OCI-M2 (cell line): ENCODE results near the gene ARHGEF11.

ENCODE experiments used
- DNase-seq: peaks from one replicate; lab custom pipeline; 2025; ENCODE audit not compliant: unreplicated experiment; lab: John Stamatoyannopoulos, UW

Gene ARHGEF11

DNA sequence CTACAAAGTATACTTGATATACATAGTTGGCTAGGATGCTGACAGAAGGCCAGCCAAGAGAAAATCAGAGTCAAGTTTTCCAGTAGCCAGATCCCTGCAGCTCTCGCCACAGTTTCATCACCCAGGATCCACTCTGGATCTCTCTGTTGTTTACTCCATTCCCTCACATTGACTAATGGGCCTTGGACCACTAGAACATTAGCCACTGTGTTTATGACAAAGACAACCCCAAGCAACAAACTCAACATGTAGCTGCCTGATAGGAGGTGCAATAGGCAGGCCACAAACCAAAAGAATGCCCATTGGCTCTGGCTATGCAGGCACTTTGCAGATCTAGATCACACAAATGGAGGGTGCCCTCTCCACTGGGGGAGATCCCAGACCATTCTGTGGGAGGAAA lies 44.2 kb downstream of the ARHGEF11 start:
- no peak for DNase-seq

DNA sequence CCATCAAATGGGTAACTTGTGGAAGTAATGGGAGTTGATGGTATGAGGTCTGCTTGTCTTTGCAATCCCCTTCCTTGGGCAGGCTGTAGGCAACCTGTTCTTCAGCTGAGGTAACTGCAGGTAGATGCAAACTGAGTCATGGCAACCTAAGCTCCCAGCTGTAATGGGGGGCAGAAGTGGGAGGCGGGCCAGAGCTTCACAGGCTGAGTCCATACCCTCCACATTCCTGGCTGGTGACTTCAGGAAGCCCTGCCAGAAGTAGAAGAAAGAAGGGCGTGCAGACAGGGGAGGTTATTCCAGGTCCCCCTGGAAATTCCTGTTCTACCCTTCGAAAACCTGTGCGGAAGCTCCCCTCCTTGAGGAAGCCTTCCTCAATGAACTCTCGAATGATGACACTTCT lies 44.9 kb downstream of the ARHGEF11 start:
- no peak for DNase-seq

DNA sequence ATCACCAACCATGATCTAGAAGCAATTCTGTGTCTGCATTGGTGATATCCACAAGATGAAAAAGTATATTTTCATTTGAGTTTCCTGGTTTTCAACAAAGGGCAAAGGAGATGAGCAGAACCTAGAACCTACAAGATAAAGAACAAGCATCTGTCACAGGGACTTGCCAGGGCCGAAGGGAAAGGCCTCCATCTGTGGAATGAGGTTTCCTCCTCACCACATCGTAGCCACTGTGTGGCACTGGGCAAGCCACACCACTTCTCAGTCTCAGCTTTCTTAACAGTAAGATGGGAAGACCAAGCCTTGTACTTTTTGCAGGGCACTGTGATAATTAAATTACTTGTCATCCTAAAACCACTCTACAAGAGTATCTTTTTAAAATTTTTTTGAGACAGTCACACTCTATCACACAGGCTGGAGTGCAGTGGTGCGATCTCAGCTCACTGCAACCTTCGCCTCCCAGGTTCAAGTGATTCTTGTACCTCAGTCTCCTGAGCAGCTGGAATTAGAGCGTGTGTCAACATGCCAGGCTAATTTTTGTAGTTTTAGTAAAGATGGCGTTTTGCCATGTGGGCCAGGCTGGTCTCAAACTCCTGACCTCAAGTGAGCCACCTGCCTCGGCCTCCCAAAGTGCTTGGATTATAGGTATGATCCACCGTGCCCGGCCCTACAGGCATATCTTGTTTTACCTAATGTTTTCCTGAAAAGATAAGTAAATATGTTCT lies 45.8 kb downstream of the ARHGEF11 start:
- no peak for DNase-seq

DNA sequence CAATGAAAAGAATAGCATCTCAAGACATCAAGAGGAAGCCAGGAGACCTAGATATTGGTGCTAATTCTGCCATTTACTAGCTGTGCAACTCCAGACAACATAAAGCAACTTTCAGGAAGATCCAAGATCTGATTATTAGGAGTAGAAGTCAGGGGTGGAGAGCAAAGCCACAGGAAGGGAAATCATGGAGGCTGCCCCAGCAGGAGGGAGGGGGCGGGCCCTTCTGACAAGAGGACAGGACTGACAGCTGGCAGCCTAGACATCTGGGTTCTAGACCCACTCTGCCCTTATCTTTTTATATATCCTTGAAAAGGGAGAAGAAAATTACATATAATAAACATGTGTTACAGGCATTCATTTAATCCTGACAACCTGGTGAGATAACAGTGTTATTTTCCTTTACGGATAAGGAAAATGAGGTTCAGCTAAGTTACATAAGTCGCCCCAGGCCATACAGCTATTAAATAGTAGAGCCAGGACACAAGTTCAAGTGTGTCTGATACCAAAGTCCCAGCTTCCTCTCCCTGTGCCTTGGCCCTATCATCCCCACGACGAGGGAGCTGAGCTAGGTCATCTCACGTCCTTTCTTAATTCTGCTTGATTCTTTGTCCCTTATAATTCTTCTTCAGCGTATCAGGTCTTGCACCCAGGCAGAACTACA lies 46.6 kb downstream of the ARHGEF11 start:
- no peak for DNase-seq

DNA sequence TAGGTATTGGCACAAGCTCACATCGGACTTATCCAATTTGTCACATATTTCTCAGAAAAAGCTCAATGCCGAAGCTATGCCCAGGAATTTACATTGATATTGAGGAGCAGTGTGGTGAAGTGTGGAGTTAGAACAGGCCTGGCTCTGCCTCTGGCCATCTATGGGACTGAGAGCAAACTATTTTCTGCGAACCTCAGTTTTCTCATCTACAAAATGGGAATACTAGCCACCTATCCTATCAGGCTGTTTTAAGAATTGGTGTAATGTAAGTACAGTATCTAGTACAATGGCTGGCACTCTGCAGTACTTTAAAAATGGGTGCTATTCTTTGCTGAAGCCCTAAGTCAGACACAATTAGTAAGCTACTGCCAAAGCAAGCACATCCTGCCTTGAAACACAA lies 47.2 kb downstream of the ARHGEF11 start:
- no peak for DNase-seq

DNA sequence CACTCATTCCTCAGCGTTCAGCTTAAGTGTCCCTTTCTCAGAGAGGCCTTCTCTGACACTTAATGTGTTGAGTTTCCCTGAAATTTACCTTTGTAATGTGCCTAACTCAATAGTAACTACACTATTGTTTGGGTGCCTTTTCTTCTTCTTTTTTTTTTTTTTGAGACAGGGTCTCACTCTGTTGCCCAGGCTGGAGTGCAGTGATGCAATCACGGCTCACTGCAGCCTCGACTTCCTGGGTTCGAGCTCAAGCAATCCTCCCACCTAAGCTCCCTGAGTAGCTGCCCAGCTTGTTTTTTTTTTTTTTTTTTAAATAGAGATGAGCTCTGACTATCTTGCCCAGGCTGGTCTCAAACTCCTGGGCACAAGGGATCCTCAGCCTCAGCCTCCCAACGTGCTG lies 50.1 kb downstream of the ARHGEF11 start:
- no peak for DNase-seq

DNA sequence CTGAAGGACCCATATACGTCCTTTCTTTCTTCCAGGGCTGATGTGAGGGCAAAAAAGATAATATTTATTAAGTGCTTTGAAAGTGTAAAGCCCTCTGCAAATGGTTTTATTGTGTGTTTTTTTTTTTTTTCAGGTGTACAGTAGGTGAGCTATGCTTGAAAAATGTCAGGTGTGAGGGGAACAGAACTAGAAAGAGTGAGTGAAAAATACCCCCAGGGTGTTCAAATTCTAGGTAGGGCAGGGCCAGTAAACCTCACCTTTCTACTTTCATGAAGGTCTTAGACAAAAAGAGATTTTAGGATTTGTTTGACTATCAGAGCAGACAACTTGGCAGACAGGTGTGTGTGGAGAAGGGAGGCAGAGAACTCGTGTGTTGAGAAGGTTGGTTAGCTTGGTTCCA lies 51.3 kb downstream of the ARHGEF11 start:
- no peak for DNase-seq

DNA sequence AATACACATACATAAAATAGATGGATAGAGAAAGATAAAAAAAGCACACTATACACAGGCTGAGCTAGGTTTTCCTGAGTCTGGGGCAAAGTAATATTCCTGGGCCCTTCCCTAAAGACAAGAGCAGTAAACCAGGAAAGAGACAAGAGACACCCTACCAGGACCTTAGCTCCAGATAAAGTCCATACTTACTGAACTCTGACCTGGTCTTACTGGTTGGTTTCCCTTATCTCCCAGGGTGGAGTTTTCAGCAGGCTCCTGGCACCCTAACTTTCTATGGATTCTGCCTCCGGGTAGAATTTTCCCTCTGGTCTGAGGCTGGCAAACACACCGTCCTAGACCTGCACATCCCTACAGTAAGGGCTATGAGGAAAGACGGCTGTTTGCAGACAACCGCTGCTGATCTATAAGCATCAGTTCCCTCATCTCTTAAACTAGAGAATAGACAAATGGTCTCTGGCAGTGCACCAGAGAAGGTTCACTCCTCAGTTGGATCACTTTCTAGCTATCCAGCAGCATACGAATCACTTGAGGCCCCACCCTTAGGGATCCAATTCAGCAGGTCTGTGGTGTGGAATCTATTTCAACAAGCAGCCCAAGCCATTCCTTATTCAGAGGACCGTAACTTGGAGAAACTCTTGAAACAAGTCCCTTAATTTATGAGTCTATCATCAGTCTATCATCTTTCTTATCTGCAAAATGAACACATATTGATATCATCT lies 52.0 kb downstream of the ARHGEF11 start:
- no peak for DNase-seq

DNA sequence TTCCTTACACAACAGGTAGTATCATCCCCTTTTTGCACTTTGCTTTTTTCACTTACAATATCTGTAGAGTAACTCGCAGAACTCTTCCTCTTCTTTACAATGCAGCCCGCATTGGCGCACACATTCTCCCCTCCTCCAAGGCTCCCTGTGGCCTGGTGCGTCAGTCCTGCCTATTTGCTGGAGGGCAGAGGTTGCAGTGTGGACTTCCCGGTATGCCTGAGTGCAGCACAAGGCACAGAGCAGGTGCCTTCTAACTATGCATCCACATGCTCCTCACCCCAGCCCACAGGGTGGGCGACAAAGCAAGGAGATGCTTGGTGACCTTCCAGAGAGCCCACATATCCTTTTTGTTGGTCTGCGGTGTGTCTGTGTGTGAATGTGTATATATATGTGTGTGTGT lies 53.3 kb downstream of the ARHGEF11 start:
- DNase-seq = no peak

DNA sequence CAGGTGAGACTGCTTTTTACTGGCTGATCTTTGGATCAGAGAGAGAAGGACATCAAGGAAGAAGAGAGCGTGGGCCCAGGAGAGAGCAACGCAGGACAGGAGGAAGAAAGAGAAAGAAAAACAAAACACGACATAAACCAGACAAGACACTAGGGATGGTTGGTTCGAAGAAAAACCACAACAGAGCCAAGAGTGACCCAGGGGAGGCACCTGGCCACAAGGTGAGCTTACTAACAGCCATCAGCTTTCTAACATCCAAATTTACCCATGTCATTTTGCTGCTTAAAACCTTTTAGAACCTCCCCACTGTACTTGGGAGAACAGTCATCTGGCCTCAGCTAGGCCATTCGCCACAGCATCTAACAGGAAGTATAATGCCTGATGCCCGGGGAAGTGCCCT lies 57.8 kb downstream of the ARHGEF11 start:
- no peak for DNase-seq

DNA sequence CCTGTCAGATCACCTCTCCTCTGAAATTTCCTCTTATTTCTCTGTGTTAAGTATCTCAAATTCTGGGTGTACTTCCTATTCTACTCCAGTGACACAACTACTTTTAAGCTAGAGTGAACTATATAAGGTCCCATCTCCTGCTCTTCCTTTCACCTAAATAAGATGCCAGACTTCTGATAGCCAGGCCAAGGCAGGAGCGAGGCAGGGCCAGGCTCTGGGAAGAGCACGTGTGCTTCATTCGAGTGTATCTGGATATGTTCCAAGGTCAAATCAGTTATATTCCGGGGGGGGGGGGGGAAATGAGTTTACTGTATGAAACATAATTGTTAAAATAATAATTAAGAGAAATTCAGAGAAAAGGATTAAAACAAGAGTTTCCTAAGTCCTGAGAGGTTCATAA lies 65.0 kb downstream of the ARHGEF11 start:
- DNase-seq = no peak

DNA sequence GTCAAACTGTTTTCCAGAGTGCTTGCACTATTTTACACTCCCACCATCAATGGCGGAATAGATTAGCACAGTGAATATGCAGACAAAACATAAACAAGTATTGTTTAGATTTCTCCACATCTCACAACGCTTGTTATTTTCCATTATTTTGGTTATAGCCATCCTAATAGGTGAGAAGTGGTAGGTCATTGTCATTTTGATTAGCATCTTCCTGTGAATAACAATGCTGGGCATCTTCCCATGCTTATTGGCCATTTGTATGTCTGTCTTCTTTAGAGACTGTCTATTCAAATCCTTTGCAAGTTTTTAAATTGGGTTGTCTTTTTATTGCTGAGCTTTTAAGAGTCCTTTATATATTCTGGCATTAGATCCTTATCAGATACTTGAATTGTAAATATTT lies 70.5 kb downstream of the ARHGEF11 start:
- DNase-seq = no peak

DNA sequence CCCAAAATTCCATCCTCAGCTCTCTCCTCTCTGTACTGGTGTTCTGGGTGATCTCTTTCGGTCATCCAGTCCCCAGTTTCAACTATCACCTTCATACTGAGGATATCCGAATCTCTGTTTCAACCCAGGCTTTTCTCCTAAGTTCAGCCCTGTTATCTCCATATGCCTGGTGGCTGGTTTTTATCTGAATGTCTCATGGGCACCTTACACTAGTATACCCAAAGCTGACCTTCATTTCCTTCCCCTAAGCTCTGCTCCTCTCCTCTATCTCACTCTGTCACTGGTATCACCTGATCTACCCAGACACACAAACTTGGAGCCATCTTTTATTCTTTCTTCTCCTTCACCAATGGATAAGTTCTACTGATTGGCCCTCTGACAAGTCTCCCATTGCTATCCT lies 72.1 kb downstream of the ARHGEF11 start:
- DNase-seq = no peak

DNA sequence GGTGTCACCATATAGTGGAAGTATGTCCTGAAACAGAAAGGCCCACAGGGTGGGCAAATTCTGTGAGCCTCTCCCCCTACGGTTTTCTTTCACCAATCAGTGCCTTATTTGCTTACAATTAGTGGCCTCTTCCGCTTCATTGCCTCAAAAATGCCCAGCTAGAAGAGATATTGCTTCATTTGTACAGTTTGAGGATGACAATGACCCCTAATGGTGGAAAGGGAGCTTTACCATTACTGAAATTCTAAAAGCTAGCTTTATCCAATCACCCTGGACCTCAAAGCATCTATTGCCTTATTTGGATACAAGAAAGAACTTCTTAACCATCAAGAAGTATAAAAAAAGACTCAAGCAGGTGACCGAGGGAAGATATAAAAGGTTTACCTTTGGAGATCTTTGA lies 75.5 kb downstream of the ARHGEF11 start:
- DNase-seq = no peak

DNA sequence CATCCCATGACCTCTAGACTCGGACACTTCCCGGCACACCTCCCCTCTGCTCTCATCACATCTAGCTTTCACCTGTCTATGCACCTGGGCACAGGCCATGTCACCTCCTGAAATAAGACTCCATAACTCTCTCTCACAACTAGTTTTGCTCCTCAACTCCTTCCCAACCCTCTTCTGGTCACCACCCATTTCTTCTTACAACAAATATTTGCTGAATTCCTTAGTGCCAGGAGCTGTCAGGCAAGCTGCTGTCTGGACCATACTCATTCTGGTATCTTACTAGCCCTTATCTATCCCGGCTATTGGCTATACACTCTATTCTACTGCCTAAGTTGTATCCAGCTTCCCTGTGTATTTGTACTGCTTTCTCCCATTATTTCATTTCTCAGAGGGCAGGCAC lies 76.0 kb downstream of the ARHGEF11 start:
- no peak for DNase-seq

DNA sequence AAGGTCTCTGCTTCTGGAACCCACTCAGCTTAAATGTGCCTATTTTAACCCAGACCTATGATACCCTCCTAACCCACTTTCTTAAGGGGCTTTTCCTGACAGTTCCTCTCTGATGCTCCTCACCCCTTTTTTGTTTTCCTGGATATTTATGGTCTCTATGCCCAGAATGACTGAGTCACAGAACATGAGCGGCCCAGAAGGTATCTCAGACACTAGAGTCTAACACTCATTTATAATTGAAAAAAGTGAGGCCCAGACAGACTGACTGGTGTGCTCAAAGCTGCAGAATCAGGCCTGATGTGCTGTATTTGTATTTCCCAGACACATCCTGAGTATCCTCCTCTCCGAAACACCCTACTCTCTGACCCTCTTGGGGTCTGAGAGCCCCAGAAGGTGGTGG lies 81.1 kb downstream of the ARHGEF11 start:
- DNase-seq = no peak

DNA sequence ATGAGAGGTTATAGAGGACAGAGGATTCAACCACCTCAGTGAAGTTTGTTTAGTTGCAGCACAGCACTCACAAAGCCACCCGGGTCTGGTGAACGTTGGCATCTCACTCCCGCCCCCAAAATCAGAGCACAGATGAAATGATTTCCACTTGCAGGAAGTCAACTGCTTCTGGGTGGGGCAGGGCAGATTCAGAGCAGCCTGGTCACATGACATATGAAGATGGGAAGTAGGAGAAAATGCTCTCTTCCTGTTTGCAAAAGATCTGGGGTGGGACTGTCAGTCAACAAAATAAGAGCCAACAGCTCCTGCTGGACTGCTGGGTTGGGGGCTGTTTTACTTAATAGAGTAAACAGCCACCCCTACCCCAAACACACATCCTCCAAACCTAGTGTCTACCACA lies 81.9 kb downstream of the ARHGEF11 start:
- DNase-seq = no peak

DNA sequence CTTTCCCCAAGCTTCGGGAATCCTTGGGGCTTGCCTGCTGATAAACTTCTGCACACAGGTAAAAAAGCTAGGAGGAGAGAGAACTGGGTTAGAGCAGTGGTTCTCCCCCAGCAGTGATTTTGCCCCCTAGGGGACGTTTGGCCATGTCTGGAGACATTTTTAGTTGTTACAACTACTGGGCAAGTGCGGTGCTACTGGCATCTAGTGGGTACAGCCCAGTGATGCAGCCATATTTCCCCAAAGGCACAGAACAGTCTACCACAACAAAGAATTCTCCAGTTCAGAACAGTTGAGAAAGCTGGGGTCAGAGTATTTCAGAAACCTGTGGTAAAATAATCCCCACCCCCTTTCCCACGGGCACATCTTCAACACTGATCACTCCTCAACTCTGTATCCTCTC lies 83.8 kb downstream of the ARHGEF11 start:
- no peak for DNase-seq

DNA sequence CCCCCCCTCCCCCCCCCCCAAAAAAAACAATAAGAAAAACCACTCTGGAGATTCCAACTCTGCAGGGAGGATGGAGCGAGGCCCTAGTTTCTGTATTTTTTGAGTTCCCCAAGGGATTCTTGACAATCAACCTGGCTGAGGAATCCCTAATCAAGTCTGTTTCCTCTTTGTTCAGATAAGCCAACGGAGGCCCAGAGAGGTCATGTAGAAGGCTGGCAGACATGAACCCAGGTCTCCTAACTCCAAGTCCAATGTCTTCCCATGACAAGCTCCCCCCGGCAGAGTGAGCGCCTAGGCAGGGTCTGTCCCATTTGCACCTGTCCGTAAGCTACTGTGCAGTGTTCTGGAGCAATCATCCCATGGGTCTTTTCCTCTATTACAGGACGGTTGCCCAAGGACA lies 85.6 kb downstream of the ARHGEF11 start:
- no peak for DNase-seq

DNA sequence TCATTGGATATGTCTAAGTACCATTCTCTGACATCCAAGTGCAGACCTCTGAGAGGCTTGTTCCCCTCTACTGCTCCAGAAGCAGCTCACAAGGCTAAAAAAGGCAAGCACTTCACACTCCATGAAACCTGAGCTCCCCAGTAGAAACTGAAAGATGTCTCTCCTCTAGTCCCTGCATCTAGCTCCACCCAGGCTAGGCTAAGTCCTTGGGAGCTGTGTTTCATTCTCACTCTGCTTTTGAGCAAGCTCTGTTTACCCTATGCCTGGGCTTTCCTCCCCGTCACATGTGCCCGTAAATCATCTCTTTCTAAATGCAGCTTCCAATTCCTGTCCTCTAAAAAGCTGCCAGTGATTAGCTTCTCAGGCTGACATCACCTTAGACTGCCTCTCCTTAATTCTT lies 86.1 kb downstream of the ARHGEF11 start:
- no peak for DNase-seq

DNA sequence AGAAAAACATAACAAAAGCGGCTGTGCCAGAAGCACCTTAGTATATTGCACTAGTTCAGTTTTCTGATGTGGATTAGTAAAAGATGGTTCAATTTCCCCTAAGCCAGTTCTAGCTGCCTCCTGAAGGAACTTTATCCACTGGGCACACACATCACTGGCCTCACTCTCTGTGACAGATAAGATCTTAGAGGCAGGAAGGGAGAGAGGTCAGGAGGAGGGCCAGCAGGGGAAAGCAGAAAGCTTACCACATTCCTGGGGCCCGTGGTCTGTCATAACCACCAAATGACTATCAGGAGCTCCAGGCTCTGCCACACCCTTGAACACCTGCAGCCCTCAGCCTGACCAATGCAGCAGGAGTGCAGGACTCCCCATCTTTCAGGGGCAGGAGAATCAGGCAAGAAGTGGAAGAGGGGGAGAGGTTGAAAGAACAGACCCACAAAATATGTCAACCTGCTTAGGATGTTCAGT lies 87.3 kb downstream of the ARHGEF11 start:
- no peak for DNase-seq

DNA sequence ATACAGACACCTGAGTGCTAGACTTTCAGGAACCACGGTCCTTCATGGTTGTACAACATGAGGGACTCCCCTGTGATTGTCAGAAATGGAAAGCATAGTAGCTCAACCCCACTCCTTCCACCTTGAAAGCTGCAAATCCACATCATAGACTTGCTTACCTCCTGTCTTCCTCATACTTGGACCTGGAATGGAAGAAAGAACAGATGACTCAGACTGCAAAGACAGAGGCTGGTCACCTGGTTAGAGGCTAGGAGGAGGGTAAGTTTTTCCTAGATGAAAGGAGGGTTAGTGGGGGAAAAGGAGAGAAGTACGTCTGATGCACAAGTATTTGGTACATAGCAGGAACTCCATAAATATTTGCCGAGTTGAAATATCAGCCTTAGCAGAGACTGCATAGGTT lies 87.9 kb downstream of the ARHGEF11 start:
- DNase-seq = no peak
